BE2C (cell line): ENCODE results near the gene A3GALT2.

Experiments used
- DNase-seq: peaks from one replicate; pipeline ENCODE4 v3.0.0-alpha.2; 2020
- H3K27me3 ChIP-seq: fragments of 250-450 bp; sonication (Bioruptor Pico); 2 replicates; pipeline ENCODE4 v1.5.1; 2020; ENCODE audit warnings: mild to moderate bottlenecking
- H3K36me3 ChIP-seq: fragments of 250-450 bp; sonication (Bioruptor Pico); 2 replicates; pipeline ENCODE4 v1.5.1; 2020; ENCODE audit warnings: mild to moderate bottlenecking
- H3K4me1 ChIP-seq: fragments of 250-450 bp; sonication (Bioruptor Pico); 2 replicates; pipeline ENCODE4 v1.5.1; 2020
- H3K4me3 ChIP-seq: 2 replicates; pipeline ENCODE4 v1.5.1; 2011; ENCODE audit warnings: low read depth, low read length
- H3K9me3 ChIP-seq: fragments of 250-450 bp; sonication (Bioruptor Pico); 2 replicates; pipeline ENCODE4 v1.5.1; 2020
- TF ChIP-seq, protein P1 (sequence below): IDR thresholded peaks from 2 replicates; pipeline ENCODE4 v1.5.1; 2012; ENCODE audit warnings: mild to moderate bottlenecking, low read depth, low read length

A3GALT2 gene

DNA sequence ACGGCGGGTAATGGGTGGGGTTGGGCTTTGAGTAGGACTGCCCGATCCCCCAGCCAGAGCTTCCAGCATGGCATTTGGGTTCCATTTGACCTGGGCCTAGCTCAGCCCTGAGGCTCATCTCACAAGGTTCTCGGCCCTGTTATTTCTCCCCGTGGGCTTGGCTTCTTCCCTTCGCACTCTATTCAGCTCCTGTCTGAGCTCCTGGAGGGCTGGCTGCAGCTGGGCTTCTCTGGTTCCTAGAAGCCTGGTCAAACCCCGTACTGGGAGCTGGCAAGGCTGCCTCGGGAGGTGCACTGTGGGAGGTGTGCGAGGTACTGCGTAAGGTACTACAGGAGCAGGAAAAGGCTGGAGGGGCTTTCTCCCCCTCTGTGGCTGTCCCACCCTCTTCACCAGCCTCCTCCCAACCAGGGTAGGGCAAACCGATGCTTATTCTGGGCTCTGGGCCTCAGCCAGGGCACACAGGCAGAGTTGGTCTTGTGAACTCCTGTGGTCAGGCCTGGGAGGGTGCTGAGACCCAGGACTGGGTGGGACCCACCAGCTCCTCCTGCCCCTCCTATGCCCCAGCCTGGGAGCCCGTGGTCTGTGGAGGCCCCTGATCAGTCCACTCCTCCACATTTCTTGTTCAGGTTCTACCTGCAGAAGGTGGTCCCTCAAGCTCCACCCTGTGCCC lies 814 bp downstream of the A3GALT2 start:
- H3K9me3 ChIP-seq = no peaks in the 10 kb centered on the region
- H3K27me3 ChIP-seq = no peaks in the 10 kb centered on the region
- TF ChIP-seq, protein P1, sequence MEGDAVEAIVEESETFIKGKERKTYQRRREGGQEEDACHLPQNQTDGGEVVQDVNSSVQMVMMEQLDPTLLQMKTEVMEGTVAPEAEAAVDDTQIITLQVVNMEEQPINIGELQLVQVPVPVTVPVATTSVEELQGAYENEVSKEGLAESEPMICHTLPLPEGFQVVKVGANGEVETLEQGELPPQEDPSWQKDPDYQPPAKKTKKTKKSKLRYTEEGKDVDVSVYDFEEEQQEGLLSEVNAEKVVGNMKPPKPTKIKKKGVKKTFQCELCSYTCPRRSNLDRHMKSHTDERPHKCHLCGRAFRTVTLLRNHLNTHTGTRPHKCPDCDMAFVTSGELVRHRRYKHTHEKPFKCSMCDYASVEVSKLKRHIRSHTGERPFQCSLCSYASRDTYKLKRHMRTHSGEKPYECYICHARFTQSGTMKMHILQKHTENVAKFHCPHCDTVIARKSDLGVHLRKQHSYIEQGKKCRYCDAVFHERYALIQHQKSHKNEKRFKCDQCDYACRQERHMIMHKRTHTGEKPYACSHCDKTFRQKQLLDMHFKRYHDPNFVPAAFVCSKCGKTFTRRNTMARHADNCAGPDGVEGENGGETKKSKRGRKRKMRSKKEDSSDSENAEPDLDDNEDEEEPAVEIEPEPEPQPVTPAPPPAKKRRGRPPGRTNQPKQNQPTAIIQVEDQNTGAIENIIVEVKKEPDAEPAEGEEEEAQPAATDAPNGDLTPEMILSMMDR = no peak
- H3K4me3 ChIP-seq = no peak overlapping the region
- no peaks in the 10 kb centered on the region; the same call in 1 of the 2 replicates for H3K36me3 ChIP-seq
- no peak for DNase-seq
- no peaks in the 10 kb centered on the region for H3K4me1 ChIP-seq

DNA sequence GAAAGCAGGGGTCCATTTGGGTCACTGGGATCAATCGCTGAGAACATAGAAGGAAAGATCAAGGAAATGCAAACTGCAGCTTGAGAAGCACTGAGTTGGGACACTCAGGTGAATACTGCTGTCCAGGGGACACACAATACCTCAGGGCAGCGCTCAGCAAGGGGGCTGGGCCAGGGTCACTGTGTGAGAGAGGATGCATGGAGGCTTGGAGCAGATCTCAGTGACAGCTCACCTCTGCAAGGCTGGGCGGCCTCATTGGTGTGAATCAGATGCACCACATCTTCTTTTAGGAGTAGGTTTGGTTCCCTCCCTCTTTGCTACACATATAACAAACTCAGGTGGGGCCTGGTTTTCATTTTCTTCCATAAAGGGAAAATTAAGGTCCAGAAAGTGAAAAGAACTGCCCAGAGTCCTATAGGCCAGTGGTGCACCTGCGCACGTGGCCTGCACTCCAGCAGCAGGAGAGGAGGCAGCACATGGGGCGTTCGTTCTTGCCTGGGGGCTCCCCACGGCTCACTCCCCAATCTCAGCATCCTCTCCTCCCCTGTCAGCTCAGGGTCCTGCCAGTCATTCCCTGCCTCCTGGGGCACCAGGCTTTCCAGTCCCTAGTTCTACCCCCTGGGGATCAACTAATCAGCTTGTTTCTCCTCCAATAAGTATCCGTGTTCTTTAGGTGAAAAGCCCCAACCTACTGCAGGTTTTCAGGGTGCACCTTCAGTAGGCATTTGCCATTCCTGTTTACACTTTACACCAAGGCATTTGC lies 1.5 kb downstream of the A3GALT2 start:
- no peak for DNase-seq
- Histone ChIP-seq H3K27me3 (no peaks in the 10 kb centered on the region), H3K4me3 (no peak overlapping the region), H3K9me3 (no peaks in the 10 kb centered on the region), H3K36me3 (no peaks in the 10 kb centered on the region), H3K4me1 (no peaks in the 10 kb centered on the region)
- TF ChIP-seq, protein P1 = no peak

DNA sequence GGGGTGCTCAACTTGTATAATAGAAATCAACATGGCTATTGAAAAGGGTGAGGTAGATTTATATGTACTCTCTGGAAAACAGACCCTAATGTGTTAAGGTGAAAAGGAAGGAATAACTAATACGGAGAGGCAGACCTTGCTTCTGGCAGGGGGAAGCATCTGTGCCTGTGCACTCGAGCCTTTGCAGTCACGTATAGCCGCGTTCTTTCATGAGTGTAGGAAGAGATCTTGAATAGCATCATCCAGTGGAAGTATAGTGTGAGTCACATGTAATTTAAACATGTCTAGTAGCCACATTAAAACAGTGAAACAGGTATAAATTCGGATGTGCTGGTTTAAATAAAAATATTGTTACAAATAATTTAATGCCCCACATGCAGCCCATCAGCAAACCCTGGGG lies 3.0 kb downstream of the A3GALT2 start:
- Histone ChIP-seq H3K4me1 (no peaks in the 10 kb centered on the region), H3K4me3 (no peak overlapping the region), H3K36me3 (no peaks in the 10 kb centered on the region), H3K9me3 (no peaks in the 10 kb centered on the region), H3K27me3 (no peaks in the 10 kb centered on the region)
- no peak for DNase-seq
- TF ChIP-seq, protein P1 = no peak

DNA sequence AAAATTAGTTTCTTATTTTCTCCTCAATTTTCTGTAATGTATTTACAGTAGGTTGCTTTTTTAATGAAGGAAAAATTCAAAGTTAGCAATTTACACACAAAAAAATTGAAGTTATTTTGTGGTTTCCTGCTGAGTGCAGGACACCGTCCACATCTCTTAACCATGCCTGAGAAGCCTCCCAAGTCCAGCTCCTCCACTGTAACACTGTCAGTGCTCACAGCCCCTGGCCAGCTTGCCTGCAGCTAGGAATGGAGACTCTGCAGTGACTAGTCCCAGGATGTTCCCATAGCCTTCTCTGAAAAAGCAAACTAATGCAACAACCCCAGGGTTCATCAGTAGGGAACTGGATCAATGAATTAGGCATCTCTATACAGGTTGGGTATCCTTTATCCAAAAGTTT lies 3.5 kb downstream of the A3GALT2 start:
- H3K4me3 ChIP-seq = no peak overlapping the region
- no peak for DNase-seq
- H3K36me3 ChIP-seq = no peaks in the 10 kb centered on the region
- no peaks in the 10 kb centered on the region for H3K27me3 ChIP-seq
- H3K4me1 ChIP-seq = no peaks in the 10 kb centered on the region
- TF ChIP-seq, protein P1 = no peak
- H3K9me3 ChIP-seq = no peaks in the 10 kb centered on the region

DNA sequence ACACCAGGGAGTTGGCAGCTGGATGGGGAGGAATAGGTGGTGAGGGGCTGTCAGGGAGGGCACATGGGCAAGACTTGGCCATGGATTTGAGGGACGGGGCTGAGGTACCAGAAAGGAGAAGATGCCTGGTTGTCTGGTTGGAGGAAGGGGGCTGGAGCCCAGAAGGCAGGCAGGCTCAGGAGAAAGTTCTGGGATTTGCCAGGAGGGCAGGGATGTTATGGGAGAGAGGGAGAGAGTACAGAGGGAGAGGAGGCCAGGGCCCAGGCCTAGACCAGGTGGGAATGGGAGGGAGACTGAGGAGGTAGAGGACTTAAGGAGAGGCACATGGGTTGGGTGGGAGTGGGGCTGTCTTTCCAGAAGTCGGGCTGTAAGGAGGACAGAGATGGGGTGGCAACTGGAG lies 4.3 kb downstream of the A3GALT2 start:
- H3K27me3 ChIP-seq = no peaks in the 10 kb centered on the region
- H3K4me3 ChIP-seq = no peak overlapping the region
- H3K9me3 ChIP-seq = no peaks in the 10 kb centered on the region
- TF ChIP-seq, protein P1 = no peak
- no peaks in the 10 kb centered on the region for H3K4me1 ChIP-seq
- DNase-seq = no peak
- no peaks in the 10 kb centered on the region for H3K36me3 ChIP-seq

DNA sequence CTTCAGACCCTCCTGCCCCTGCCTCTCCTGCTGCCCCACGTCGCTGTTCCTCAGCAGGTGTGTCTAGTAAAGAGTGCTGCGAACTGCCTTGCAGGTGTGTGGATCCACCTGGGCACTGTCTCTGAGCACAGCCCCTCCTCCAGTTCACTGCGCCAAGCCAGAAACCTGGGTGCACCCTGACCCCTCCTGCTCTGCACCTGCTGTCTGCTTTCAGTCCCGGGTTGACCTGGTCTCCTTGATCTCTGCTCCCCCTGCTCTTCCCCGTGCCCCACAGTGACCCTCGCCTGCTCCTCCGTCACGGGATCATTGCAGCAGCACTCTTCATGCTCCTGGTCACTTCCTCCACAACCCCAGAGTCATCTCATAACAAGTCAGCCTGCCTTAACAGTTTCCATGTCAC lies 6.5 kb downstream of the A3GALT2 start:
- Histone ChIP-seq H3K36me3 (no peaks in the 10 kb centered on the region), H3K4me1 (no peaks in the 10 kb centered on the region), H3K27me3 (no peaks in the 10 kb centered on the region), H3K4me3 (no peak overlapping the region), H3K9me3 (no peaks in the 10 kb centered on the region)
- TF ChIP-seq, protein P1 = no peak
- no peak for DNase-seq
